ENCODE data around the gene DLGAP3. TPM values are rescaled to one million over a fixed set of nuclear protein-coding genes. Genes with fewer than 3 reads are reported as not detected.

DLGAP3 gene
- polyA plus RNA-seq, 1 donor (not counting 4 experiments of a cell fraction or from before 2014, with no cell fraction given): not detected

DNA sequence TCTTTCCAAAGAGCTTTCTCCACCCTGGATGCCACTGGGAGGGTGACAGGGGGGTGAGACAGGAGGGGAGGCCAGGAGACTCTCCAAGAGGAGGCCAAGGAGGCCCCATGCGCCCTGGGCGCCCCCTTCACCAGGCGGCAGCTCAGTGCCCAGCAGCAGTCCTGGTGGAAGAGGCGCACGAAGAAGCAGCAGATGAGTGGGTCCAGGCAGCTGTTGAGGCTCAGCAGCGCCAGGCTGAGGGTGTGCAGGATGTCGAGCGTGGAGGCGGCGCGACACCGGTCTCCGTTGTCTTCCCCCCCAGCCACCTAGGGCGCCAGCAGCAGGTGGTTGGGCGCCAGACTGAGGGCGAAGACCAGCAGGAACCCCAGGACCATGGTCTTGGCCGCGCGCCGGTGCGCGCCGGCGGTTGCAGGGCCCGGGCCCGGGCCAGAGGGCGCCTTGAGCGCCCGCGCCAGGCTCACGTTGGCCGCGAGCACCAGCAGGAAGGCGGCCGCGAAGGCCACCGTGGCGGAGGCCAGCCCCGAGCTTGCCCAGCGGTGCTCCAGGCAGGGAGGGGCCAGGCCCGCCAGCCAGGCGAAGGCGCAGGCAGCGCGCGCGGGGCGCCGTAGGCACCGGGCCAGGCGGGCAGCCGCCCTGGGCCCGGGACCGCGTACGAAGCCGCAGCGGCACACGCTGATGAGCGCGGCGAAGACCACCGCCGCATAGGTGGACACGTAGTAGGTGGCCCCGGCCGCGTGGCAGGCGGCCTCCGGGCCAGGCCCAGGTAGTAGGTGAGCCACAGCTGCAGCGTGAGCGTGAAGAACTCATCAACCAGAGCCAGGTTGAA, 47.1 kb upstream of the DLGAP3 start:
- H3K27ac ChIP-seq (ENCODE audit: control insufficient read depth, insufficient read depth, low read length): no peak overlapping the region
- no peak overlapping the region for H3K4me2 ChIP-seq (ENCODE audit: control insufficient read depth, extremely low read depth, insufficient read depth, low read depth, low read length)
- H3K4me1 ChIP-seq (ENCODE audit: control insufficient read depth, extremely low read depth, insufficient read depth, low read length): no peaks in the 10 kb centered on the region
- dilution Hi-C loops (cut with MboI; ENCODE audit: extremely low pct_ligation_motif_present, low sequenced_read_pairs): no loop called here
- no peak overlapping the region for H3K9ac ChIP-seq (ENCODE audit: control insufficient read depth, extremely low read depth, insufficient read depth, low read length)
- no peaks in the 10 kb centered on the region for H3K9me1 ChIP-seq (ENCODE audit: control insufficient read depth, extremely low read depth, insufficient read depth, low read length)
- no peaks in the 10 kb centered on the region for H4K20me1 ChIP-seq (ENCODE audit: control insufficient read depth, extremely low read depth, insufficient read depth, low read length)
- TF ChIP-seq EZH2 (IDR thresholded peaks at IDR 0.05; ENCODE audit: low read length): no peak
- TF ChIP-seq, protein P1, sequence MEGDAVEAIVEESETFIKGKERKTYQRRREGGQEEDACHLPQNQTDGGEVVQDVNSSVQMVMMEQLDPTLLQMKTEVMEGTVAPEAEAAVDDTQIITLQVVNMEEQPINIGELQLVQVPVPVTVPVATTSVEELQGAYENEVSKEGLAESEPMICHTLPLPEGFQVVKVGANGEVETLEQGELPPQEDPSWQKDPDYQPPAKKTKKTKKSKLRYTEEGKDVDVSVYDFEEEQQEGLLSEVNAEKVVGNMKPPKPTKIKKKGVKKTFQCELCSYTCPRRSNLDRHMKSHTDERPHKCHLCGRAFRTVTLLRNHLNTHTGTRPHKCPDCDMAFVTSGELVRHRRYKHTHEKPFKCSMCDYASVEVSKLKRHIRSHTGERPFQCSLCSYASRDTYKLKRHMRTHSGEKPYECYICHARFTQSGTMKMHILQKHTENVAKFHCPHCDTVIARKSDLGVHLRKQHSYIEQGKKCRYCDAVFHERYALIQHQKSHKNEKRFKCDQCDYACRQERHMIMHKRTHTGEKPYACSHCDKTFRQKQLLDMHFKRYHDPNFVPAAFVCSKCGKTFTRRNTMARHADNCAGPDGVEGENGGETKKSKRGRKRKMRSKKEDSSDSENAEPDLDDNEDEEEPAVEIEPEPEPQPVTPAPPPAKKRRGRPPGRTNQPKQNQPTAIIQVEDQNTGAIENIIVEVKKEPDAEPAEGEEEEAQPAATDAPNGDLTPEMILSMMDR (optimal IDR thresholded peaks at IDR 0.05 in 1 of 3, IDR thresholded peaks at IDR 0.05 in 1 of 3, conservative IDR thresholded peaks at IDR 0.05 in 1 of 3; ENCODE audit: extremely low read depth in 1 of 3, insufficient read depth in 2 of 3, low read length in 3 of 3): no peak
- no peak overlapping the region for H3K4me3 ChIP-seq (ENCODE audit: control insufficient read depth in 2 of 3, extremely low read depth in 1 of 3, insufficient read depth in 2 of 3, low read depth in 1 of 3, low read length in 3 of 3)
- H3K9me3 ChIP-seq (ENCODE audit: control insufficient read depth, low read depth, low read length): no peaks in the 10 kb centered on the region
- no peaks in the 10 kb centered on the region for H3K79me2 ChIP-seq (ENCODE audit: control insufficient read depth, insufficient read depth, low read length)
- no peak for FAIRE-seq
- H3K27me3 ChIP-seq (ENCODE audit: control insufficient read depth, extremely low read depth, insufficient read depth, low read length): no peaks in the 10 kb centered on the region
- H2AFZ ChIP-seq (ENCODE audit: control insufficient read depth, low read length): no peak overlapping the region
- no peak for DNase-seq (ENCODE audit: low read depth, low spot score)
- peaks cover 0 to 1% of the 10 kb centered on the region in 2 experiments for H3K36me3 ChIP-seq (ENCODE audit: control insufficient read depth in 2 of 2, extremely low read depth in 1 of 2, insufficient read depth in 2 of 2, low read length in 2 of 2)

DNA sequence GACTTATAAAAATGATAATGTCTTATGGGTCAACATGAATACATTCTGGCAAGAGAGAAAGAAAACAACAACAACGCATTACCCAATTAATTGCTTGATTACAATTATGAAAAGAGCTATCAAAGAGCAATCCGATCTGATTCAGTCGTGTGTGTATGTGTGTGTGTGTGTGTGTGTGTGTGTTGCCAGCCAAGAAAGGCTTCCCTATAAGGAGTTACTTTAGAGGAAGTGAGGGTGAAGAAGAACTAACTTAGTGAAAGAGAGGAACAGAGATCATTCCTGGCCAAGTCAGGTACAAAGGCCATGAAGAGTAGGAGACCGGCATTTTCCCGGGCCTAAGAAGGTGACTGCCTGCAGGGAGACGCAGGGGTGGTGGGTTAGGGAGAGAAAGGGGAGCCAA, 46.3 kb upstream of the DLGAP3 start:
- H3K9ac ChIP-seq (ENCODE audit: control insufficient read depth, extremely low read depth, insufficient read depth, low read length): no peak overlapping the region
- H3K4me1 ChIP-seq (ENCODE audit: control insufficient read depth, extremely low read depth, insufficient read depth, low read length): no peaks in the 10 kb centered on the region
- H3K9me1 ChIP-seq (ENCODE audit: control insufficient read depth, extremely low read depth, insufficient read depth, low read length): no peaks in the 10 kb centered on the region
- H3K27me3 ChIP-seq (ENCODE audit: control insufficient read depth, extremely low read depth, insufficient read depth, low read length): no peaks in the 10 kb centered on the region
- no peaks in the 10 kb centered on the region for H3K9me3 ChIP-seq (ENCODE audit: control insufficient read depth, low read depth, low read length)
- no peak overlapping the region for H2AFZ ChIP-seq (ENCODE audit: control insufficient read depth, low read length)
- no peak overlapping the region for H3K4me3 ChIP-seq (ENCODE audit: control insufficient read depth in 2 of 3, extremely low read depth in 1 of 3, insufficient read depth in 2 of 3, low read depth in 1 of 3, low read length in 3 of 3)
- FAIRE-seq (no peak), DNase-seq (ENCODE audit: low read depth, low spot score) (no peak)
- dilution Hi-C loops (cut with MboI; ENCODE audit: extremely low pct_ligation_motif_present, low sequenced_read_pairs): no loop called here
- no peak overlapping the region for H3K4me2 ChIP-seq (ENCODE audit: control insufficient read depth, extremely low read depth, insufficient read depth, low read depth, low read length)
- no peaks in the 10 kb centered on the region for H3K79me2 ChIP-seq (ENCODE audit: control insufficient read depth, insufficient read depth, low read length)
- no peaks in the 10 kb centered on the region for H4K20me1 ChIP-seq (ENCODE audit: control insufficient read depth, extremely low read depth, insufficient read depth, low read length)
- H3K27ac ChIP-seq (ENCODE audit: control insufficient read depth, insufficient read depth, low read length): no peak overlapping the region
- no peaks in the 10 kb centered on the region for H3K36me3 ChIP-seq (ENCODE audit: control insufficient read depth in 2 of 2, extremely low read depth in 1 of 2, insufficient read depth in 2 of 2, low read length in 2 of 2)
- no peak for TF ChIP-seq EZH2 (IDR thresholded peaks at IDR 0.05; ENCODE audit: low read length)
- TF ChIP-seq, protein P1 (optimal IDR thresholded peaks at IDR 0.05 in 1 of 3, IDR thresholded peaks at IDR 0.05 in 1 of 3, conservative IDR thresholded peaks at IDR 0.05 in 1 of 3; ENCODE audit: extremely low read depth in 1 of 3, insufficient read depth in 2 of 3, low read length in 3 of 3): no peak

Data from keratinocyte (primary cell).